ENCODE results near the gene TTC28. TPM values are rescaled to one million over a fixed set of nuclear protein-coding genes. Genes with fewer than 3 reads are reported as not detected.

TTC28 gene
- polyA plus RNA-seq, 1 donor from 2014 or later, result 14.8 TPM

DNA sequence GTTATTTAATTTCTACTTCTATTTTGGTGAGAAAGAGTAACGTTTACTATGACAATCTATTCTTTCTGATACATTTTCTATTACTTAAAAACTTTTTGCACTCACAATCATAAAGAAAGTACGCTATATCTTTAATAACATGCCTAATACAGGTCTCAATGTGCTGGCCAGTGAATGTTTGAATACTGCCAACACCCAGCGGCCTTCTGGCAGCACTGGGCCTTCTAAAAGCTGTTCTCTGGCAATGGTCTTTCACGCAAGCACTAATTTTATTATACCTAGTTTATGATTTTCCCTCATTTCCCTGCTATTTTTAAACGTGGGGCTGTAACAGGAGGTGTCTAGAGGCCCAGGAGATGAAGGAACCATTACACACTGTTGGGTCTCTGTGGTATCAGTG, 410.8 kb downstream of the TTC28 start:
- no peak overlapping the region for H3K9ac ChIP-seq (ENCODE audit: low read length)
- H4K20me1 ChIP-seq (ENCODE audit: insufficient read depth), result no peaks in the 10 kb centered on the region
- no peak overlapping the region for H3K4me3 ChIP-seq (ENCODE audit: low read length)
- H3F3A ChIP-seq (ENCODE audit: insufficient read depth, low read length, poor library complexity, severe bottlenecking), result no peaks in the 10 kb centered on the region
- no peaks in the 10 kb centered on the region for H3K9me3 ChIP-seq (ENCODE audit: low read length)
- peaks cover 9% of the 10 kb centered on the region for H3K79me2 ChIP-seq (replicated peaks; ENCODE audit: insufficient read depth, low read length)
- H3K9me2 ChIP-seq (ENCODE audit: insufficient read depth, low read length), result no peaks in the 10 kb centered on the region
- no peaks in the 10 kb centered on the region for H3K36me3 ChIP-seq (ENCODE audit: insufficient read depth, low read length)
- TF ChIP-seq POLR2AphosphoS5 (IDR thresholded peaks at IDR 0.05), result no peak
- no peak for TF ChIP-seq SMC3 (conservative IDR thresholded peaks at IDR 0.05; ENCODE audit: poor library complexity)
- TF ChIP-seq REST (IDR thresholded peaks at IDR 0.05; ENCODE audit: borderline replicate concordance), result no peak
- no peak overlapping the region for H3K4me2 ChIP-seq (ENCODE audit: low read length)
- H3K27me3 ChIP-seq (ENCODE audit: insufficient read depth, low read depth, low read length), result no peaks in the 10 kb centered on the region
- no peak overlapping the region for H3K27ac ChIP-seq (ENCODE audit: low read length)
- H2AFZ ChIP-seq (ENCODE audit: low read depth, low read length), result no peak overlapping the region

DNA sequence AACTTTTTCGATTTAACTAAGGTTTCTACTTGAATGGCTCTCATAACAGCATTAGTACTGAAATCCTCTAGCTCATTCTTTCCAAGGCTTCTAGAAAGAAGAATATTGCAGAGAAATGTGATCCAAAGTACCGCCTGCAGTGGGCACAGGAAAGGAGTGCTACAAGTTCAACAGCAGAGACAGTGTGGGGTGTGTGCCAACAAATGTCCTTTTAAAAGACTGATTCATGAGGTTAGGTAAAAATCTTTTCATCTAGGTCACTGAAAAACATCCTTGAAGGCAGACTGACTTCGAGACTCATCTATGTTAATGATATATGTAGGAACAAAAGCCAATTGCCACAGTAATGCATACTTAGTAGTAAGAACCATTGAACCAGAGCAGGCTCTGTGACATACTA, 411.5 kb downstream of the TTC28 start:
- no peak overlapping the region for H3K9ac ChIP-seq (ENCODE audit: low read length)
- no peaks in the 10 kb centered on the region for H3F3A ChIP-seq (ENCODE audit: insufficient read depth, low read length, poor library complexity, severe bottlenecking)
- no peak overlapping the region for H3K4me3 ChIP-seq (ENCODE audit: low read length)
- H3K4me2 ChIP-seq (ENCODE audit: low read length), result no peak overlapping the region
- no peak overlapping the region for H2AFZ ChIP-seq (ENCODE audit: low read depth, low read length)
- H3K27me3 ChIP-seq (ENCODE audit: insufficient read depth, low read depth, low read length), result no peaks in the 10 kb centered on the region
- no peaks in the 10 kb centered on the region for H3K9me2 ChIP-seq (ENCODE audit: insufficient read depth, low read length)
- H3K9me3 ChIP-seq (ENCODE audit: low read length), result no peaks in the 10 kb centered on the region
- no peak for TF ChIP-seq REST (IDR thresholded peaks at IDR 0.05; ENCODE audit: borderline replicate concordance)
- no peak for TF ChIP-seq EP300 (conservative IDR thresholded peaks at IDR 0.05; ENCODE audit: poor library complexity, severe bottlenecking)
- TF ChIP-seq, protein P1, sequence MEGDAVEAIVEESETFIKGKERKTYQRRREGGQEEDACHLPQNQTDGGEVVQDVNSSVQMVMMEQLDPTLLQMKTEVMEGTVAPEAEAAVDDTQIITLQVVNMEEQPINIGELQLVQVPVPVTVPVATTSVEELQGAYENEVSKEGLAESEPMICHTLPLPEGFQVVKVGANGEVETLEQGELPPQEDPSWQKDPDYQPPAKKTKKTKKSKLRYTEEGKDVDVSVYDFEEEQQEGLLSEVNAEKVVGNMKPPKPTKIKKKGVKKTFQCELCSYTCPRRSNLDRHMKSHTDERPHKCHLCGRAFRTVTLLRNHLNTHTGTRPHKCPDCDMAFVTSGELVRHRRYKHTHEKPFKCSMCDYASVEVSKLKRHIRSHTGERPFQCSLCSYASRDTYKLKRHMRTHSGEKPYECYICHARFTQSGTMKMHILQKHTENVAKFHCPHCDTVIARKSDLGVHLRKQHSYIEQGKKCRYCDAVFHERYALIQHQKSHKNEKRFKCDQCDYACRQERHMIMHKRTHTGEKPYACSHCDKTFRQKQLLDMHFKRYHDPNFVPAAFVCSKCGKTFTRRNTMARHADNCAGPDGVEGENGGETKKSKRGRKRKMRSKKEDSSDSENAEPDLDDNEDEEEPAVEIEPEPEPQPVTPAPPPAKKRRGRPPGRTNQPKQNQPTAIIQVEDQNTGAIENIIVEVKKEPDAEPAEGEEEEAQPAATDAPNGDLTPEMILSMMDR (IDR thresholded peaks at IDR 0.05; ENCODE audit: poor library complexity, severe bottlenecking), result no peak
- H4K20me1 ChIP-seq (ENCODE audit: insufficient read depth), result no peaks in the 10 kb centered on the region
- no peaks in the 10 kb centered on the region for H3K36me3 ChIP-seq (ENCODE audit: insufficient read depth, low read length)
- no peak overlapping the region for H3K27ac ChIP-seq (ENCODE audit: low read length)
- H3K79me2 ChIP-seq (replicated peaks; ENCODE audit: insufficient read depth, low read length), result peaks cover 6% of the 10 kb centered on the region

Data from neural cell (in vitro differentiated cells).